ENCODE data around the gene DHRS3. TPM values are rescaled to one million over a fixed set of nuclear protein-coding genes. Genes with fewer than 3 reads are reported as not detected.

The DHRS3 gene
- total and polyA plus RNA-seq, 2 experiments from 2014 or later: 12.5 to 15.3 TPM

DNA sequence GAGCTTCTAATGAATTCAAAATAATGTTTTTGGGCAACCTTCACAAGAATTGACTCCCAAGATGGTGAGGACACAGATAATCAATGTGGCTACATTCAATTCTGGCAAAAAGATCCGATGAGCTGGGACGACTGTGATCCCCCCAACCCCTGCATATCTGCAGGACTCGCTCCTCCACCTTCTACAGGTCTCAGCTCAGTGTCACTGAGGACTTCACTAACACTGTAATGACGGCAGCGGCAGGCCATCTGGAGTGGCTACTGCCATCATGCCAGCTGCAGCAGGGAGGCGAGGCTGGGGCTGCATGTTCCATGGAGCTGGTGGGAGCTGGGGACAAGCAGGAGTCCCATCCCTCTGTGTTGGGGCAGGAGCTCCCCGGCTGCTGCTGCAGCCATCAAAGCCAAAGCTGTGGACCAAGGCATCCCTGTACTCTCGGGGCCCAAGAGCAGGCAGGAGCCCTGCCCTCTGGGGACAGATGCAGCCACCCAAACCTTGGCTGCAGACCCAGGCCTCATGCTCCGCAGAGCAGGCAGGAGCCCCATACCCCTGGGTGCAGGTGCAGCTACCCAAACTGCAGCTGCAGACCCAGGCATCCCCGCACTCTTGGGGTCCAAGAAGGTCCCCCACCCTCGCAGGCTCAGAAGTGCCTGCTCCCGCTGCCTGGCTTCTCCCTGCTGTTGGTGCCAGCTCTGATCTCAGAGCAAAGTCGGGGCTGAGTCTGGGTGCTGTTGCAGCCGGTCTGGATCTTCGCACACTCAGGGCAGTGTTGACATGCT lies 12.2 kb upstream of the DHRS3 start:
- Histone ChIP-seq H3K9me3 (ENCODE audit: low read depth) (no peaks in the 10 kb centered on the region), H3K4me1 (ENCODE audit: low read depth) (no peaks in the 10 kb centered on the region), H3K27me3 (no peaks in the 10 kb centered on the region), H3K36me3 (no peaks in the 10 kb centered on the region), H3K4me3 (no peak overlapping the region), H3K27ac (no peak overlapping the region)
- no peak for TF ChIP-seq CTCF (IDR thresholded peaks at IDR 0.05; ENCODE audit: low read depth, low read length)
- no peak for DNase-seq (ENCODE audit: low read depth in 1 of 2, low spot score in 1 of 2)

DNA sequence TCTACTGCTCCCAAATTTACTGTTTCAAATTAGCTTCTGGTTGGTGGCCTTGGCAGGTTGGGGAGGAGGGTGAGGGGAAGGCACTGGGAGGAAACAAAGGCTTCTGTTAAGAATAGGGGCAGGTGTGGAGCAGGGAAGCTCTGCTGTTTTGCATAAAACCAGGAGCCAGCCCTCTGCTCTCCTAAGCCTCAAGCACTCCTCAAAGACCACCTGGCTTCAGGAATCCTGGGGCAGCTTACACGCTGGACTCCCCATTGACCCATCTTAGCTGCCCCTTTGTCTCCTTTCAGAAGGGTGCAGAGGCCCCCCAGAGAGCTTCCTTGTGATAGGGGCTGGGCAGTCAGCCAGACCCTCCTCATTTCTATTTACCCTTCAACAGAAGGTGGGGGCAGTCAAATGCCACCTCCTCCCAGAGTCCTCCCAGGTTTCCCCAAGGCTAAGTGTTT lies 11.5 kb upstream of the DHRS3 start:
- Histone ChIP-seq H3K4me1 (ENCODE audit: low read depth) (no peaks in the 10 kb centered on the region), H3K36me3 (no peaks in the 10 kb centered on the region), H3K27me3 (no peaks in the 10 kb centered on the region), H3K4me3 (no peak overlapping the region), H3K9me3 (ENCODE audit: low read depth) (no peaks in the 10 kb centered on the region), H3K27ac (no peak overlapping the region)
- no peak for TF ChIP-seq CTCF (IDR thresholded peaks at IDR 0.05; ENCODE audit: low read depth, low read length)
- no peak for DNase-seq (ENCODE audit: low read depth in 1 of 2, low spot score in 1 of 2)

- no peak for DNase-seq (ENCODE audit: low read depth in 1 of 2, low spot score in 1 of 2)
- H3K27me3 ChIP-seq: no peaks in the 10 kb centered on the region
- no peaks in the 10 kb centered on the region for H3K36me3 ChIP-seq
- no peak overlapping the region for H3K27ac ChIP-seq
- H3K4me3 ChIP-seq: no peak overlapping the region
- no peak for TF ChIP-seq CTCF (IDR thresholded peaks at IDR 0.05; ENCODE audit: low read depth, low read length)
- no peaks in the 10 kb centered on the region for H3K9me3 ChIP-seq (ENCODE audit: low read depth)
- H3K4me1 ChIP-seq (ENCODE audit: low read depth): no peaks in the 10 kb centered on the region
Measured at GRCh38 chr1:12627296-12627695, 9.3 kb upstream of the DHRS3 start.

DNA sequence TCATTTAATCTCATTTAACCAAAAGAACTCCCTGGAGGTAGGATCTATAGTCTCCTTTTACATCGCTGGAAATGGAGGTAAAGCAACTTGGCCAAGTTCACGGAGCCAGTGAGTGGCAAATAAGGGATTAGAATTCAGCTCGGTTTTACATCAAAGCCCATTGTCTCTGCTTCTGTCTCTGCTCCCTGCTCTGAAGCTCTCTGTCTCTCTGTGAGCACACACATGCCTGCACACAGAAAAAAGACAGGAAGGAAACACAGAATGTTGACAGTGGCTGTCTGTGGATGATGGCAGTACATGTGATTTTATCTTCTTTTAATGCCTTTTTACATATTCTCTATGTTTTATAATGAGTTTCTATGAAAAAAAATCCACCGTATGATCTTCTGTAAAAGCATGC lies 8.9 kb upstream of the DHRS3 start:
- no peaks in the 10 kb centered on the region for H3K9me3 ChIP-seq (ENCODE audit: low read depth)
- no peaks in the 10 kb centered on the region for H3K36me3 ChIP-seq
- no peak overlapping the region for H3K27ac ChIP-seq
- H3K27me3 ChIP-seq: no peaks in the 10 kb centered on the region
- no peak for DNase-seq (ENCODE audit: low read depth in 1 of 2, low spot score in 1 of 2)
- no peak for TF ChIP-seq CTCF (IDR thresholded peaks at IDR 0.05; ENCODE audit: low read depth, low read length)
- H3K4me3 ChIP-seq: no peak overlapping the region
- H3K4me1 ChIP-seq (ENCODE audit: low read depth): no peaks in the 10 kb centered on the region

GRCh38 chr1:12625276-12625675 lies 7.3 kb upstream of the DHRS3 start:
- Histone ChIP-seq H3K27ac (no peak overlapping the region), H3K36me3 (no peaks in the 10 kb centered on the region), H3K9me3 (ENCODE audit: low read depth) (no peaks in the 10 kb centered on the region), H3K4me3 (no peak overlapping the region), H3K27me3 (no peaks in the 10 kb centered on the region), H3K4me1 (ENCODE audit: low read depth) (no peaks in the 10 kb centered on the region)
- DNase-seq (ENCODE audit: low read depth in 1 of 2, low spot score in 1 of 2): no peak
- no peak for TF ChIP-seq CTCF (IDR thresholded peaks at IDR 0.05; ENCODE audit: low read depth, low read length)
